ENCODE results near the gene OTX1.

OTX1 gene

GRCh38 chr2:63047321-63048279, 3.0 kb upstream of the OTX1 start:
- no peak for DNase-seq (ENCODE audit: low read depth)

- no peak for DNase-seq (ENCODE audit: low read depth)
Observed at GRCh38 chr2:63048367-63049171, 2.1 kb upstream of the OTX1 start.

DNA sequence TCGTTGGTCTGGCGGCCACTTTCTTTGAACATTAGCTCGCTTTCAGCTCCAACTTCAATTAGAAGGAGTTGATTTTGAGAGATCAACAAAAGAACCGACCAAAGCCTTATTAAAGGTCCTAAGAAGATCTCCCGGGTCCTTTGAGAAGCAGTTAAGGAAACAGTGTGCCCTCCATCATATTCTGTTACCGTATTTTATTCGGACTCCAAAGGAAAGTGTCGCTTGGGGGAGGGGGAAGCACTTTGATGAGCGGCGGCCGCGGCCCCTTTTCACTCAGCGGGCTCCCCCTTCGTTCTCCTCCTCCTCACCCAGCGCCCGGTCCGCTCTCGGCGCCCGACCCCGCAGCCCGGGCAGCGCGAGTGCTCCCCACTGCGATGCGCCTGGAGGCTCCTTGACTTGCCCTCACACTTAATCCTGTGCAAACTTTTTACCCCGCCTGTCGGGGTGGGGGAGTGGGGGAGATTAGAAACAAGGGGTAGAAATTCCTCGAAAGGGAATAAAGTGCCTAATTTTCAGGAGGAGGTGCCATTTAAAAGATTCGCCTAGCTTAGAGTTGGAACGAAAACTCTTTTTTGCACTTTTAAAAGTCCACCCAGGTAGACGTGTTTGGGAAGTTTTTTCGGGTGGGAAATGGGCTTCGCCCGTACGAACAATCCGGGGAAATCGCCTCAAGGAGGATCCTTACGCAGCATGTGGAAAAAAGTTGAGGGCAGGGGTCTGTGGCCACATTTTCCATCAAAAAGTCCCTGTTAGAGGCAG, 1.2 kb upstream of the OTX1 start:
- no peak for DNase-seq (ENCODE audit: low read depth)

DNA sequence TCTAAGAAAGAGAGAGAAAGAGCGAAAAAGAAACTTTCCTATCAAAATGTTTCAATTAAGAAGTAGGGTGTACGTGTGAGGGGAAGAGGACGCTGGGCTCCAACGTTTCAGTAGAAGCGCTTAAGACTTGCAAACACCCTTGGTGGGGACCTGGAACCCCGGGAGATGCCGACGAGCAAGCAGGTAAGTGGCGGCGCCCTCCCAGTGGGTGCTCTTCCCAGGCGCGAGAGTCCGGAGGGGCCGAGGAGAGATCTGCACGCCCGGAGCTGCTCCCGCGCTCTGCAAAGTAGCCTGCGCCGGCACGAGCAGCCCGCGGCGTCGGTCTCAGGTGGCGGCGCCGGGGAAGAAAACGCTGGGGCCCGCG, 678 bp upstream of the OTX1 start:
- no peak for DNase-seq (ENCODE audit: low read depth)

- no peak for DNase-seq (ENCODE audit: low read depth)
Observed at GRCh38 chr2:63051042-63051794, 588 bp downstream of the OTX1 start.

DNA sequence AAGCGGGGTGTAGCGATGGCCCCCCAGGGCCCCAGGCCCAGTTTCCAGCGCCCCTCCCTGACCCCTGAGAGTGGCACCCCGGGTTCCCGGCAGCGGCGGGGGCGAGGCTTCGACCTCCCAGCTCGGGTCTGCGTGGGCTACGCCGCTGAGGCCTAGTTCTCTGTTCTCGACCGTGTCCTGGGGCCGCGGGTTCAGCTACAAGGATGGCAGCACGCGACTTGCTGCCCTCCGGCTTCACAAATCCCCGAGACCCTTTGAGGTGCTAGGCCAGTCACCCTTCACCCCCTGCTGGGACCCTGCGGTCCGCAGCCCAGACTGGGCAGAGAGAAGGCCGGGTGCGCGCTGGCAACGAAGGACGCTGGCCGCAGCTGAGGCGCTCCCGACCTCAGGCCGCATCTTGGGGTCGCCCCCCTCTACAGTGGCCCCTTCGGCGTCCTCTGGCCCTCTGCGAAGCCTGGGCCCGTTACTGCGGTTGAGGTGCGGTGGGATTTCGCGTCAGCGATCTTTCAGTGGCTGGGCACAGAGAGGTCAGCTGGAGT, 1.2 kb downstream of the OTX1 start:
- no peak for DNase-seq (ENCODE audit: low read depth)

DNA sequence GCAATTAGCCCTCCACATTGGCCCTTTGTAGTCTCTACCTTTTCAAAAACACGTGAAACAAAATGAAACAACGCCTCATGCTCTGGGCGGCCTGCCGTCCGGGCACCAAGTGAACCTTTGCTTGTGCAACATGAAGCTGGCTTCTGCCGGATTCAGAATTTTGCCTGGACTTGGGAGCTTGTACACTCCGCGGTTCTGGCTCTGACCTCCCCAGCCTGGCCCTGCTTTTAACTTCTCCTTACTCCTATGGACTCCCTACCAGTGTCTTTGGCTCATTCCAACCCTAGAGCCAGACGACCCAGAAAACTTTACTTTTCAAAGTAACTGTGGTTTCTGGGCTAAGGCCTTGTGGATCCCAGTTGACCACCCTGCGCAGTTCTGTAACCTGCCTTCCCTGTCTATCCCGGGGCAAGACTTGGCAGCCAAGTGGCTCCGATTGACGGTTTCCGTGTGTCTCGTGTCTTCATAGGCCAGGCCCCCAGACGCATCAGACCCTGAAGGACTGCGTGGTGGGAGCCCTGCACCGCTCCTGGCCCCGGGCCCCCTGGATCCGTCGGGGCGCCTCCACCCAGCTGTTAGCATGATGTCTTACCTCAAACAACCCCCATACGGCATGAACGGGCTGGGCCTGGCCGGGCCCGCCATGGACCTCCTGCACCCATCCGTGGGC, 1.9 kb downstream of the OTX1 start:
- DNase-seq (ENCODE audit: low read depth): no peak

- no peak for DNase-seq (ENCODE audit: low read depth)
Observed at GRCh38 chr2:63053081-63053888, 2.7 kb downstream of the OTX1 start.

GRCh38 chr2:63053889-63054602, 3.4 kb downstream of the OTX1 start:
- no peak for DNase-seq (ENCODE audit: low read depth)

GRCh38 chr2:63054841-63055225, 4.2 kb downstream of the OTX1 start:
- DNase-seq (ENCODE audit: low read depth): no peak

- no peak for DNase-seq (ENCODE audit: low read depth)
Observed at GRCh38 chr2:63055226-63056106, 4.8 kb downstream of the OTX1 start.

- DNase-seq (ENCODE audit: low read depth): no peak
Observed at GRCh38 chr2:63056107-63057050, 5.7 kb downstream of the OTX1 start.

GRCh38 chr2:63057249-63058143, 6.9 kb downstream of the OTX1 start:
- no peak for DNase-seq (ENCODE audit: low read depth)

DNA sequence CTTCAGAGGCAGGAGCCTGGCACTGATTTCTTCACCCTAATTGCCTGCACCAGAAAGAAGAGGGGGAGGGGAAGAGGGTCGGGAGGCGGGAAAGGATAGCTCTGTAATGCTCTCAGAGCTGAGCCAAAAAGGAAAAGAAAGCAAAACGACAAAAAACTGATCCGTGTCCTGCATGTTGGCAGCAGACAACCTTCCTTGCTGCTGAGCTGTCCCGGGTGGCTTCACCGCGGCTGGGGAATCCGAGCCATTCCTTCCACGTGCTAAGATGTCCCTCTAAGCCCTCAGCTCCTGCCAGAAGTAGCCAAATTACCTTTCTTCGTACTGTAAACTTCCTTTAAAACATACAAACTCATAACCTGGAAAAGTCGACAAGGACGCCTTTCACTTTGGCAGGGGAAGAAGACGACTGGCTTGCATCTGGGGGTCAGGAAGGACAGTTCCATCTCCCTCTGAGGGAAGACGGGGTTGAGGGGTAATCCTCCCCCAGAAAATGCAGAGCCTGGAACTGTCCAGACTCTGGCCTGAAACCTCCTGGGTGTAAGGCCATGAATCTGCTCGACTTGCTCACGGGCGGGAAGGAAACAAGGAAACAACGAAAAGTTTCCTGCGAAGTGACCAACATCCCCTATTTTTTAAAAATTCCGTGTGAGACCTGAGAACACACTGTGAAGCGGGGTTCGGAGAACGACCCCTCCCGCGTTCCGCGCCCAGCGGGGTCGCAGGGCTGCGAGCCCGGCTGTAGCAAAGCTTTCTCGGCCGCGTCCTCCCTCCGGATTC, 7.7 kb downstream of the OTX1 start:
- DNase-seq (ENCODE audit: low read depth): no peak
